HG03025 (cell line): Measurements from ENCODE around the gene ZFX.

Source experiments
- ATAC-seq: cut with Tn5 transposase; IDR thresholded peaks from one replicate; pipeline ENCODE4 v1.9.1; 2021; ENCODE audit warnings: mild to moderate bottlenecking, moderate library complexity; ENCODE audit not compliant: unreplicated experiment, low FRiP score

Gene ZFX

DNA sequence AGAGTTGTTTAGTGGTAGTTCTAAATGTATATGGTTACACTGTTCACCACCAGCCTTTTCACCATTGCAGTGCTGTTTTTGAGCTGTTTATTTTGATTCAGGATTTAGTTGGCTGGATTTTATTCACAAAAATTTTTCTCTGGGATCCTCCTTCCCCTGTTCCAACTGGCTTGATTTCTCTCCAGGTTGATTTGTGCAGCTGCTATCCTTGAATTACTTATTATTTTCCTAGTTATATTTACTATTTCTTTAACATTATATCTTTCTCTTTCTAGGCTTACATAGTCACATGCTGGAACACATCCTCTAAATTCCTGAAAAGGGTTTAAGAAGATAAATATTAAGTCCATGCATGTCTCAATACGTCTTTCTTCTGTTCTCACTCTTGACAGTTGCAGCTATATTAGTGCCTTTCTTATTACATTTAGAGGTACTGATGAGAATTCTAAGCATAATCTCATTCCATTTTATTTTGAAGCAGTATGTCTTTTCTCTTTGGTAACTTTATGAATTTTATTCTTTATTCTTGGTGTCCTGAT is 82.2 kb downstream of the ZFX start:
- no peak for ATAC-seq

DNA sequence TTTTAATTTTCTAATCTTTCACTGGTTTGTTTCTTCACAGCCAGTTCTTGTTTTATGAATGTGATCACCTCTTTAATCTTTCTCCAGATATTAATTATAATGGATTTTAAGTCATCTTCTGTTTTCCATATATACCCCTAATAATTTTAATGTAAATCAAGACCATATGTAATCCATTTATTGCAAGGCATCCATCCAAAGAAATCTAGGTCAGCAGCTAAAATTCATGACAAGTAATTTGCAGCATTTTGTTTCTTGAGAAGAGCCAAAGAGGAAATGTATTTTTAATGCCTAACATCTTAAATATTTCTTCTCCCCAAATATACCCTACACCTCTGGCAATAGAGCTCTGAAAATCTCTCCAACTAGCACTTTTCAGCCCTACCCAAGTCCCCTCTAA is 83.3 kb downstream of the ZFX start:
- no peak for ATAC-seq

DNA sequence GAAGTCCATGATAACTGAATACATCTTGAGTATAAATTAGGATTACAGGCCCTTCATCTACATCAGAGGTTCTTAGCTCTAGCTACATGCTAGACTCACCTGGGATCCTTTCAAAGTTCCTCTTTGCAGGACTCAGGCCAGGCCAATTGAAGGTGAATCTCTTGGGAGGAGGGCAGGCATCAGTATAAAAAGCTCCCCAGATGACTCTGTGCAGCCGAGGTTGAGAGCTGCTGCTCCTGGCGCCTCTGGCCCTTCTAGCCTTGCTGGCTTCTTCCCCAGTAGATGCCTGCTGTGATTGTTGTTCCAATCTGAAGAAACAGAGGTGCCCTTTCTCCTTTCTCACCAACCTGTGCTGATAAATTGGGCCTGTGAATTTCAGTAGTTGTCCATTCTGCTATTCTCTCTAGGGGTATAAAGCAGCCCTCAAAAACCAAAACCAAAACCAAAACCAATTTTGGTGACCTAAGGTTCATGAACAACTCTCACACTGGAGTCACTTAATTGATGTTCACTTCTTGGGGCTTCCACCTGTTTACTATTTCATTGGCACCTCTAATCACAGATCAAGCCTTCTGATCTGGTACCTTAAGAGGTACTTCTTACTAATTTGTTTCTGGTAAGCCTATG is 85.7 kb downstream of the ZFX start:
- peak; percentile 53 for ATAC-seq

DNA sequence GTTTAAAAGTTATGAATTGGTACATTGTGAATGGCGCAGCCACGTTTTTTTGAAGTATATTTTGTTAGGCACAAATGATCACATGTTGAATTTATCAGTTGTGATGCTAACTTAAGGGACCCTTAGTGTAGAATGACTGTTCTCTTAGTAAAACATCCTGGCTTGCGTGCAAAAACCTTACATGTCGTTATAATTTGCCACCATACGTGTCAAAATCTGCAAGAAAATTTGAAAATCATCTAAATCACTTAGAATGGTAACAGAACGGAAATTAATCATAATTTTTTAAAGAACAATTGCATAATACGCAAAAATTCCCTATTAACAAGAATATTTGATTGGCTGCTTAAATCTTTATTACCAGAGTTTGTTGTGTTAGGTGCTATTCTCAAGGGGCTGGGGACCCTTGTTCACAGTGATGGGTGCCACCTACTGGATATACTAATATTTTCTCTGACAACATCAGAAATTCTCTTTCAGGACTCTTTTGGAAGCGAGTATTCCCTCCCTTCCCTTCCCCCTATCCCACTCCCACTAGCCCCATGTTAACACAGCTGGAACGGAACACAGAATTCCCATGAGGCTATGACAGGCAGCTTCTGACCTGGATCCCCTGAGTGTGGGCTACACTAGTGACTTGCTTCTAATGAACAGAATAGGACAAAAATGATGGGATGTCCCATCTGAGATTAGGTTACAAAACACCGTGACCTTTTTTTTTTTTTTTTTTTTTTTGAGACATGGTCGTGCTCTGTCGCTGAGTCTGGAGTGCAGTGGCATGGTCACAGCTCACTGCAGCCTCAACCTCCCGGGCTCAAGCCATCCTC is 92.5 kb downstream of the ZFX start:
- ATAC-seq, result peak; percentile 14

DNA sequence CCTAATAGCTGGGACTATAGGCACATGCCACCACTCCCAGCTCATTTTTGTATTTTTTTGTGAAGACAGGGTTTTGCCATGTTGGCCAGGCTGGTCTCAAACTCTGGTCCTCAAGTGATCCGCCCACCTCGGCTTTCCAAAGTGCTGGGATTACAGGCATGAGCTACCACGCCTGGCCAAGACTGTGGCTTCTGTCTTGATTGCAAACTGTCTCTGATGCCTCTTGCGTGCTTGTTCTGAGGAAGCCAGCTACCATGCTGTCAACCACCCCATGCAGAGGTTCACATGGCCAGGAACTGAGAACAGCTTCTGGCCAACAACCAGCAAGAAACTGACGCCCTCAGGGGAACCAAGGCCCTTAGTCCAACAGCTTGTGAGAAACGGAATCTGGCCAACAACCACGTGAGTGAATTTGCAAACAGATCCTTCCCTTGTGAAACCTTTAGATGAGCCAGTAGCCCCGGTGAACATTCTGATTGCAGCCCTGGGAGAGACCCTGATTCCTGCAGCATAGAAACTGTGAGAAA is 93.2 kb downstream of the ZFX start:
- ATAC-seq, result peak; percentile 97

DNA sequence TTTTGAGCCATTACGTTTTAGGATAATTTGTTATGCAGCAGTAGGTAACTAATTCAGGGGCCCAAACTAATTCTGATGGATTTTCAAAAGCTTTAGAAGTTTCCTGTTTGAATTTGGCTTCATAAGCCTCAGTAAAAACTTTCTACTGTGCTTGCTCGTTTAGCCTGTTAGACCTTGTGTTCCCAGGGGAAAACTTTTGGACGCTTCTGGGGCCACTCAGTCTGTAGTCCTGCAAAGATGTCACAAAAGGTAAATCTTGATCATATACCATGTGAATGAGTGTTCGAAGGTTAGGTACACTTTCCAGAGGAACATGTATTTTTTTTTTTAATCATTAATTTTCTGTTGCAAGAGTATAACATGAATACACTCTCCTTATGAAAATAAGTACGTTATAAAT is 93.7 kb downstream of the ZFX start:
- ATAC-seq, result peak; percentile 1

- ATAC-seq, result no peak
Observed at GRCh38 chrX:24243692-24244091, 94.2 kb downstream of the ZFX start.

GRCh38 chrX:24245202-24245601 is 95.7 kb downstream of the ZFX start:
- ATAC-seq, result no peak

DNA sequence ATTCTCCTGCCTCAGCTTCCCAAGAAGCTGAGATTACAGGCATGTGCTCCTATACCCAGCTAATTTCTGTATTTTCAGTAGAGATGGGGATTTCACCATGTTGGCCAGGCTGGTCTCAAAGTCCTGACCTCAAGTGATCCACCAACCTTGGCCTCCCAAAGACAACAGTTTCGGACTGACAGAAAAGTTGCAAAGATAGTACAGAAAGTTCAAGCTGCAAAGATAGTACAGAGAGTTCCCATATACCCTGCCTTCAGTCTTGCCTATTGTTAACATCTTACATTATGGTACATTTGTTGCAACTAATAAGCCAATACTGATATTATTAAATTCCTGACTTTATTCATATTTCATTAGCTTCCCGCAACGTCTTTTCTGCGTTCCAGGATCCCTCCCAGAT is 98.5 kb downstream of the ZFX start:
- no peak for ATAC-seq

DNA sequence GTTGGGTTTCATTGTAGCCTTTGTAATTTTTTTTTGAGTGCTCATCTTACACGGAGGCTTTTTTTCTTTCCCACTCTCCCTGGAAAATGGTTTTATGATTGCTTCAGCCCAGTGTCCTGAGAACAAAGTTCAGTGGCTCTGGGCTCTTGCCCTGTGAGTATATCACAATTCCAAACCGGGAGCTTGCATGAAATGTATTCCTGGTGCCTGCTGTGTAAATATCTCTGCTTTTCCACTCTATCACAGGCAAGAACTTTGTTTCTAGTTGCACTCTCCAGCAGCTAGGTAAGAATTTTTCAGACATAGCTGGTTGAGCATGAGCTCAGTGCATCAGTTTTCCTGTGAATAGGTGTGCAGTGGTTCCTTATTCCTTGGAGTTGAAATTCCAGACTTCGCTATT is 103.5 kb downstream of the ZFX start:
- no peak for ATAC-seq

GRCh38 chrX:24253469-24253868 is 103.9 kb downstream of the ZFX start:
- ATAC-seq, result no peak

GRCh38 chrX:24257011-24257410 is 107.5 kb downstream of the ZFX start:
- ATAC-seq, result no peak

- ATAC-seq, result no peak
Observed at GRCh38 chrX:24259544-24260240, 110.2 kb downstream of the ZFX start.

DNA sequence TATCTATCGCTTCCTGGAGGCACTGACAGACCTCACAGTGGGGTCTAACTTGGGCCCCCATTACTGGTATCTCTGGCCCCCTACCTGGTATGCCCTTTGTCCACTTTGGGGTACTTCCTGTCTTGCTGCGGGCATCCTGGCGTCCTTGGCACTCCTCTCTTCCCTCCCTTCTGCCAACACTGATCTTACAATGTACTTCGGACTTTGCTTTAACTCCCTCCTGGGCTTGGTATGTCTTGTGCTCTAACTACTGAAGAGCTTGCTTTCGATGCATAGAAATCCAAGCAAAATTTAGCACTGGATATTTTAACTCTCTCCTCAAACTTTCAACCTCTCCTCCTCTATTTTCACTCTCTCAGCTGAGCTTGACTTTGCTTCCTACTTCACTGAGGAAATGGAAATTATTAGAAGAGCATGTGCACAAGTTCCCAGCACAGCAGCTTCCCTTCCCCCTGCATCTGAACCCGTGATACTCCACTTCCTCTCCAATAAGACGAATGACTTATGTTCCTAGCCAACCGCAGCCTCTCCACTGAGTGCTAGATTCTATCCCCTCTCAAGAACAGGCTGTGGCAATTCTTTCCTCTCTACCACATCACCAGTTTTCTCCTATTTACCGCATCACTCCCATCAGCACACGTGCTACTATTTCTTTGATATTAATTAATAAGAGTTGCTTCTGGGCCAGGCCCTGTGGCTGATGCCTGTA is 111.5 kb downstream of the ZFX start:
- no peak for ATAC-seq

- no peak for ATAC-seq
Observed at GRCh38 chrX:24262309-24262708, 112.8 kb downstream of the ZFX start.

- no peak for ATAC-seq
Observed at GRCh38 chrX:24264383-24264782, 114.9 kb downstream of the ZFX start.
